Measurements from ENCODE around the gene AGTR1.

DNA sequence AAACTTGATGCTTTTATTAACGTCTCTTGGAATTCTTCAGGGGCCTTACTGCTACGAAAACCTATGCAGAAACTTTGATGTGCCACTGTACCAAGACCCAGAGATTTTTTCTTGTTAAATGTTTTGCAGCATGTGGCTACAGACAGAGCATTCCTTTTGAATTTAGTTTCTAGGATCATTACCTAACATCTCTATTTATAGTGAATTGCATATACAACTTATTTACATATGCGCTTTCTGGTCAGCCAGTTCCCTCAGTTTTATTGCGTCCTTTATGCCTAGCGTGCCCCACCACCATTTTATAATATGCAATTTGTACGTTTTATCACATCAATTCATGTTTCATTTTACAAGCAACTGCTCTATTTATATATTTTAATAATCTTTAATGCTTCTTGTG lies 46.2 kb upstream of the AGTR1 start:
- TF ChIP-seq CTCF (CRISPR knock-in tag; IDR thresholded peaks at IDR 0.05), result no peak
- no peak for TF ChIP-seq RAD21 (CRISPR knock-in tag; IDR thresholded peaks at IDR 0.05)
- no peak for TF ChIP-seq ZNF879 (CRISPR knock-in tag; IDR thresholded peaks at IDR 0.05)
- TF ChIP-seq ZNF562 (CRISPR knock-in tag; IDR thresholded peaks at IDR 0.05; ENCODE audit: borderline replicate concordance), result no peak
- no peak for TF ChIP-seq SAFB2 (CRISPR knock-in tag; IDR thresholded peaks at IDR 0.05; ENCODE audit: borderline replicate concordance, low read depth)
- TF ChIP-seq, protein P1, sequence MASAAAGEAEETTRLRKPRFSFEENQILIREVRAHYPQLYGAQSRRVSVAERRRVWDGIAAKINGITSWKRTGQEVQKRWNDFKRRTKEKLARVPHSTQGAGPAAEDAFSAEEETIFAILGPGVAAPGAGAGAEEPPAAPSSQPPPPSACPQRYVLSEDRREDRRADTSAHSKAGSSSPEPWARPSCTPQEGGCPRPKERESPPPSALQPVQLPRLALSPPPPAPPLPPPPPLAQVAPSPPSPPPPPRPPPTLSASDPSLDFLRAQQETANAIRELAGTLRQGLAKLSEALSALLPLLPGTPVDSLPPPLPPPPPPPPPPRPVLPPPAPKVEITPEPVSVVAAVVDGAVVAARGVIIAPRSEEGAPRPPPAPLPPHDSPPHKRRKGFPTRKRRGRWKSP (CRISPR knock-in tag; IDR thresholded peaks at IDR 0.05), result no peak
- no peak for TF ChIP-seq HNF4A (CRISPR knock-in tag; IDR thresholded peaks at IDR 0.05)
- no peak for TF ChIP-seq NR2C2 (CRISPR knock-in tag; IDR thresholded peaks at IDR 0.05; ENCODE audit: borderline replicate concordance)
- TF ChIP-seq NONO (IDR thresholded peaks at IDR 0.05), result no peak
- no peak for TF ChIP-seq NONO (CRISPR knock-in tag; conservative IDR thresholded peaks at IDR 0.05)
- TF ChIP-seq SMARCC2 (IDR thresholded peaks at IDR 0.05), result no peak
- no peak for TF ChIP-seq ATF7 (IDR thresholded peaks at IDR 0.05)
- TF ChIP-seq ATF7 (CRISPR knock-in tag; IDR thresholded peaks at IDR 0.05), result no peak
- no peak for TF ChIP-seq KLF16 (CRISPR knock-in tag; IDR thresholded peaks at IDR 0.05)
- no peak for TF ChIP-seq FOXK1 (CRISPR knock-in tag; IDR thresholded peaks at IDR 0.05; ENCODE audit: borderline replicate concordance, low read depth)
